Liver (tissue), 3 donors: ENCODE measurements around the gene ZNF492.

Experiments
- ATF3 ChIP-seq: IDR thresholded peaks from 2 replicates; pipeline ENCODE4 v1.6.1; 2016; ENCODE audit warnings: antibody characterized with exemption
- CTCF ChIP-seq: fragments of 150-350 bp; IDR thresholded peaks from 2 replicates; pipeline ENCODE4 v1.5.1; 2017; ENCODE audit warnings: improper control_type of control experiment, low read depth, low read length; ENCODE audit not compliant: missing input control
- EGR1 ChIP-seq, 2 donors: IDR thresholded peaks; 2 replicates each; pipeline ENCODE4 v1.6.1; 2016 to 2018; ENCODE audit warnings: antibody characterized with exemption in 2 of 2, low read depth in 2 of 2
- JUND ChIP-seq, 2 donors: IDR thresholded peaks; 2 replicates each; pipeline ENCODE4 v1.6.1; 2016; ENCODE audit warnings: antibody characterized with exemption in 2 of 2
- MAX ChIP-seq: IDR thresholded peaks from 2 replicates; pipeline ENCODE4 v1.6.1; 2016; ENCODE audit warnings: antibody characterized with exemption
- RAD21 ChIP-seq, 2 donors: IDR thresholded peaks; 2 replicates each; pipeline ENCODE4 v1.6.1; 2016; ENCODE audit warnings: antibody characterized with exemption in 2 of 2, mild to moderate bottlenecking in 2 of 2
- REST ChIP-seq: IDR thresholded peaks from 2 replicates; pipeline ENCODE4 v1.6.1; 2016; ENCODE audit warnings: antibody characterized with exemption, mild to moderate bottlenecking
- TAF1 ChIP-seq: conservative IDR thresholded peaks from 2 replicates; pipeline ENCODE4 v1.6.1; 2016; ENCODE audit warnings: antibody characterized with exemption, mild to moderate bottlenecking
- YY1 ChIP-seq: IDR thresholded peaks from 2 replicates; pipeline ENCODE4 v1.6.1; 2016; ENCODE audit warnings: antibody characterized with exemption, mild to moderate bottlenecking
- ZBTB33 ChIP-seq: IDR thresholded peaks from 2 replicates; pipeline ENCODE4 v1.6.1; 2016; ENCODE audit warnings: antibody characterized with exemption
- donor health status: healthy.
- donor health status: healthy.

- TF ChIP-seq JUND (IDR thresholded peaks at IDR 0.05) = no peak
- no peak for TF ChIP-seq MAX
- TF ChIP-seq CTCF = no peak
- no peak for TF ChIP-seq RAD21 (IDR thresholded peaks at IDR 0.05)
- no peak for TF ChIP-seq ATF3
- no peak for TF ChIP-seq EGR1 (IDR thresholded peaks at IDR 0.05; ENCODE audit: low read depth in 2 of 2)
- no peak for TF ChIP-seq YY1
- no peak for TF ChIP-seq TAF1
- no peak for TF ChIP-seq ZBTB33
- no peak for TF ChIP-seq REST
These were observed 27.0 kb upstream of the ZNF492 start for GRCh38 chr19:22606954-22607652.
